LoVo (cell line): ENCODE results near the gene TMEM117.

Source experiments
- DNase-seq: peaks from one replicate; pipeline ENCODE4 v3.0.0-alpha.2; 2016; ENCODE audit warnings: low spot score

TMEM117 gene

DNA sequence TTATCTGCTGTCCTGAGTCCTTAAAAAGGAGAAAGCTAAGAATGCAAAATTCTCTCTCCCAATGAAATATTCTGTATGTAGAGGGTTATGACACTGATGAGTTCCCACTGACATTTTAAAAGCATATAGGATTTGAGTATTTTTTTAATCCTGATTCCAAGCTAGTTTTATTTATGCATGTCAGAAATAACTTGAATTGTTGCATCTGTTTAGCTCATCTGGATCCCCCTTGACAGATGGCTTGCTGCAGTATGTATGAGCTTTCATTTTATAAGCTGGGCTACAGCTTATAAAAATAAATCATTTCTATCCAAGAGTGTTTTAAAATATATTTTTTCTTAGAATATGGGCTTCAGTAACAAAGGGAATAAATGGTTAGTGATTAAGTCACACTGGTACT lies 545.0 kb downstream of the TMEM117 start:
- DNase-seq, result no peak

DNA sequence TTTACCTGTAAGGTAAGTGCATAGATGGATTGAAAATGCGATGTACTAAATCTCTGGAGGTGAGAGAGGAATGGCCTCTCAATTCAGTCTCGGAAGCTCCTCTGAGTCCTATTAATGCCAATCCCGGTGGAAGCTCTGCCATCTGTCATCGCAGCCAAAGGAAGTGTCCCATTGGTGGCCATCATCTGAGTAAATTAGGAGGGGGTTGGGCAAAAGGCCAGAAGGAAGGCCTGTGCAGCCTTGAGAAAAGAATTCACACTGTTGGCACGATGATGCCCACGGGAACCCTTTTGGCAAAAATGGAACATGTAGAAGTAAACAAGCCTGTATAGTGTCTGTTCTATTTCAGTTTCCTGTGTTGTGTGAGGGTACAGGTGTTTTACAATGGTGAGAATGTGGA lies 545.5 kb downstream of the TMEM117 start:
- no peak for DNase-seq

- no peak for DNase-seq
Observed at GRCh38 chr12:44384136-44384535, 548.3 kb downstream of the TMEM117 start.

DNA sequence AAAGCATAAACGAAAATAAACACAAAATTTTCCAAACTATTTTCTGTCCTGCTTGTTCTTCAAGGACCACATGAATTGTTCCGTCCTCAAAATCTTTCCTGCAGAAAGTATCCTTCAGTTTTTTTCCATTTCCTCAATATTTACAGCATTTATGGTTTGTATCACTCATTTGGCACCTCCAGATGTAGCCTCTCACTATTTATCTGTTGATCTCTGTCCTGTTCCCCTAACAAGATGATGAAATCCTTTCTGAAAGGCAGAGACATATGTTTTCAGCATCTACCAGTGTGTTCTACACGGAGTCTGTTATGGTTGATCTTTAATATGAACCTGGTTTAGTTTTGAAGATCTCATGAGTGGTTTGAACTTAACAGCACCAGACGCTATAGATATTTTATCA lies 550.1 kb downstream of the TMEM117 start:
- no peak for DNase-seq

DNA sequence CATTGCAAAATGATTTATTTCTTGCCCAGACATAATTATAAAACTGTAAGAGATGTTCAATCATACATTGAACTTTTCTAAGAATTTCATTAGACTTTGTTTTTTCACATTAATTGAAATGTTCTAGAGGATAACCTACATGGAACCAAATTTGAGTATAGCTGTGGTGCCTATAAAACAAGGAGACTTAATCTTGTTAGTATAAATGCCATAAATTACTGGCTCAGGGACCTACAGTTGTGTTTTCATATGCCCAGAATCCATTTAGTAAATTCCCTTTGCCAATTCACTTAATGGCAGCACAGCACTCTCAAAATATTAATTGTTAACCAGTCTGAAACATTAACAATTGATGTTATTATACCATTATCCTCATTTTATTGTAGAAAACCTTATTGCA lies 551.7 kb downstream of the TMEM117 start:
- DNase-seq, result no peak

- DNase-seq, result no peak
Observed at GRCh38 chr12:44389038-44389437, 553.2 kb downstream of the TMEM117 start.

DNA sequence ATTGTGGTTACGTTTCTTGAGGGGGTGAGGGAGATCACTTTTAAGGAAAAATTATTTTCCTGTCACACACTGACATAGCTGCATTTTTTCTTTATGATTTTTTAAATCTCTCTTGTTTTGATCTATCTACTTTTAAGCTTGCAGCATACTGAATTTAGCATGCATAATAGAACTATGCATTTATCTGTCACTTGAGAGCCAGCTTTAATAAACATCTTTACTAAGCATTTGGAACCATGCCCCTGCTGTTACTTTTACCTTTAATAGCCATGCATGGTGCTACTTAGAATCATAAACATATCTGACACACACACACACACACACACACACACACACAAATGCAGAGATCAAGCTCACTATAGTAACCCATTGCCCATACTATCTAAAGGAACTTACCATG lies 554.0 kb downstream of the TMEM117 start:
- DNase-seq, result no peak

GRCh38 chr12:44397631-44398030 lies 561.8 kb downstream of the TMEM117 start:
- DNase-seq, result no peak

- DNase-seq, result no peak
Observed at GRCh38 chr12:44403185-44403584, 567.3 kb downstream of the TMEM117 start.

- no peak for DNase-seq
Observed at GRCh38 chr12:44405297-44405696, 569.4 kb downstream of the TMEM117 start.

DNA sequence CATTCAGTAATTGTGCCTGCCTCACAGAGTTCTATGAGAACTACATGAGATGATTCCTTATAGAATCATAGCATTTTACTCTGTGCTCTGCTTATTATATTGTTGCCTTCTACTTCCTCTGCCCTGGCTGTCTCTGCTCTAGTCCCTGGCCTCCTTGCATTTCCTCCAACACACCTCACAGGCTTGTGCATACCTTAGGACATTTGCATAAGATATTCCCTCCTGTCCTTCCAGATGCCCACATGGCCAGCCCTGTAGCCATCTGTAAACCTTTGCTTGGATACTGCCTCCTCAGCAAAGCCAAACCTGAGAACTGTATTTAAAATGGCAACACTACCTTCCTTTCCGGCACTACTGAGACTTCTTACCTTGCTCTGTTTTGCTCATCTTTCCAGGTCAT lies 586.7 kb downstream of the TMEM117 start:
- DNase-seq, result no peak

DNA sequence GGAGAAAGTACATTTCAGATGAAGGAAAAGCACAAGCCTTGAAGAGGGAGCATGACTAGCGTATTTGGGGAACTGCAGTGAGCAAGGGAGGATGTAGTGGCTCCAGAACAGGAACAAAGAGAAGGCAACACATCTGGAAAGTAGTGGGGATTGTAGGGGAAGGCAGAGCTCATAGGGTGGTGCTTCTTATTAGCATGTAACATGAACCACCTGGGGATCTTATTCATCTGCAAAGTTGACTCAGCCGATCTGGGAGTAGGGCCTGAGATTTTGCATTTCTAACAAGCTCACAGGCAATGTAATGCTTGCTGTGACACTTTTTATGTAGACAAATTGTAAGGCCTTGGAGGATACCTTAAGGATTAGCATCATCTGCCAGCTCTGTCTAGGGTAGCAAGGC lies 592.9 kb downstream of the TMEM117 start:
- no peak for DNase-seq

DNA sequence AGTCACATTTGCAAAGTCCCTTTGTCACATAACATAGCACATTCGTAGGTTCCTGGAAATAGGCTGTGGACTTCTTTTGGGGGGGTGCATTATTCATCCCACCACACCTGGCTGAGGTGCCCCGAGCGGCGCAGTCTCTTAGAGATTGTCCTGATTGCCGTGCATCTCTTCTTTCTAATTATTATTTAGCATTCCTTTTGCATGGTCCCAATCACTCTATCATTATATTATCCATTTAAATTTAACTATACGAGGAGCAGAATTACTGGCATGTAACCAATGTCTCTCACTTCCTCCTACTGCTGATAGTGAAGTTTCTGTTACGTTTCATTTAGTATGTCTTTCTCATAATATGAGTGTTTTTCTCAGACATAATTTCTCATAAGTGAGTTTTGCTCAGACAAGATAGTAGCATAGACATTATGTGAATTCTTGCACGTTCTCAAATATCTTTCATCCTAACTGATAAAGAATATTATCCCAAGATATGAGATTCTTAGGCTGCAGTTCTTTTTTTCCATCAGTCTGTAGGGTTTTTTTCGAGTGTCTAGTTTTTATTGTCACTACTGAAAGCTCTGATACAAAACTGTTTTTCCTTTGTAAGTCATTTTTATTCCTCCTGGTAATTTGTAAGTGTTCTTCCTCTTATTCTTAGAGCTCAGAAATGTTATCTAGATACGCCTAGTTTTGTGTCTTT lies 595.9 kb downstream of the TMEM117 start:
- no peak for DNase-seq

GRCh38 chr12:44433659-44434058 lies 597.8 kb downstream of the TMEM117 start:
- no peak for DNase-seq

DNA sequence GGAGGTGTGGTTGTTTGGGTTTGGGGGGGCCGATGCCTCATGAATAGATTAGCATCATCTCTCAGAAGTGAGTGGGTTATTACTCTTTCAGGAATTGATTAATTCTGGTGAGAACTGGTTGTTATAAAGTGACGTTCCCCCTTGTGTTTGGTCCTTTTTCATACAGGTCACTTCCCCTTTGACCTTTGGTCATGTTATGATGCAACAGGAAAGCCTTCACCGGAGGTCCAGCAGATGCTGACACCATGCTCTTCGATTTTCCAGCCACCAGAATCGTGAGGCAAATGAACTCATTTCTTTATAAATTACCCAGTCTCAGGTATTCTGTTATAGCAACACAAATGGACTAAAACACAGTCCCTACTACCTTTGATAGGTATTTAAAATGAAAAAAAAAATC lies 600.9 kb downstream of the TMEM117 start:
- DNase-seq, result no peak
